Measurements from ENCODE around the gene RGS3.

The RGS3 gene

DNA sequence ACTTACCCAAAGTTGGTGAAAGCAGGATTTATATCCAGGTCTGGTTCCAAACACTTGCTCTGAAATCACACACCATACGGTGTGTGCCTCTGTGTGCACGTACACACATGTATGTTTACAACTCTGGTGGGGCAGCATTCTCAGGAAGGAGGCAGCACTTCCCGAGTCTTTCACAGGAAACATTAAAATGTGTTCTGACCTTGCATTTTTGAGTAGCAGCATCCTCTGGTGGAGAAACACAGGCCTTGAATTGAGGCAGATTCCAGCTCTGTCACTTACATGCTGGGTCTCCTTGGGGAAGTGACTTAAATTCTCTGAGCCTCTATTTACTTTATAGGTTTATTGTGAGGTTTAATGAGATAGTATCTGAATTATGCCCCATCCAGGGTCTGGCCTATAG lies 126.4 kb downstream of the RGS3 start:
- Histone ChIP-seq H3K9ac (ENCODE audit: low read length) (no peak overlapping the region), H3K9me3 (ENCODE audit: low read length) (no peaks in the 10 kb centered on the region), H3K27me3 (ENCODE audit: control insufficient read depth in 1 of 2, insufficient read depth in 2 of 2, low read length in 2 of 2) (no peaks in the 10 kb centered on the region), H3K4me1 (ENCODE audit: insufficient read depth, low read length) (peaks cover 21% of the 10 kb centered on the region), H3K27ac (ENCODE audit: low read depth, low read length) (no peak overlapping the region), H3K36me3 (ENCODE audit: insufficient read depth, low read length) (peaks cover 8% of the 10 kb centered on the region), H3K4me3 (ENCODE audit: low read depth in 1 of 2, low read length in 2 of 2) (no peak overlapping the region)

DNA sequence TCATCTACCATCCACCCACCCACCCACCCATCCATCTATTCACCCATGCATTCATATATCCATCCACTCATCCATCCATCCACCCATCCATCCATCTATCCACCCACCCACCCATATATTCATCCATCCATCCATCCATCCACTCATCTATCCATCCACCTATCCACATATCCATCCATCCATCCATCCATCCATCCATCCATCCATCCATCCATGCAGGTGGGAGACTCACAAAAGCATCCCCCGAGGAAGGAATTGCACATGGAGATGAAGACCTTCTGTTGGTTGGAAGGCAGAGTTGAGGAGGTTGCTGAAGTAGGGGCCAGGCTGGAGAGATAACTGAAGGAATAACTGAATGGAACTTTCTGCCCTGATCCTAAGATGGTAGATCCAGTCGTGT lies 126.9 kb downstream of the RGS3 start:
- Histone ChIP-seq H3K4me3 (ENCODE audit: low read depth in 1 of 2, low read length in 2 of 2) (no peak overlapping the region), H3K27me3 (ENCODE audit: control insufficient read depth in 1 of 2, insufficient read depth in 2 of 2, low read length in 2 of 2) (no peaks in the 10 kb centered on the region), H3K27ac (ENCODE audit: low read depth, low read length) (no peak overlapping the region), H3K4me1 (ENCODE audit: insufficient read depth, low read length) (peaks cover 24% of the 10 kb centered on the region), H3K9me3 (ENCODE audit: low read length) (no peaks in the 10 kb centered on the region), H3K36me3 (ENCODE audit: insufficient read depth, low read length) (peaks cover 4% of the 10 kb centered on the region), H3K9ac (ENCODE audit: low read length) (no peak overlapping the region)

DNA sequence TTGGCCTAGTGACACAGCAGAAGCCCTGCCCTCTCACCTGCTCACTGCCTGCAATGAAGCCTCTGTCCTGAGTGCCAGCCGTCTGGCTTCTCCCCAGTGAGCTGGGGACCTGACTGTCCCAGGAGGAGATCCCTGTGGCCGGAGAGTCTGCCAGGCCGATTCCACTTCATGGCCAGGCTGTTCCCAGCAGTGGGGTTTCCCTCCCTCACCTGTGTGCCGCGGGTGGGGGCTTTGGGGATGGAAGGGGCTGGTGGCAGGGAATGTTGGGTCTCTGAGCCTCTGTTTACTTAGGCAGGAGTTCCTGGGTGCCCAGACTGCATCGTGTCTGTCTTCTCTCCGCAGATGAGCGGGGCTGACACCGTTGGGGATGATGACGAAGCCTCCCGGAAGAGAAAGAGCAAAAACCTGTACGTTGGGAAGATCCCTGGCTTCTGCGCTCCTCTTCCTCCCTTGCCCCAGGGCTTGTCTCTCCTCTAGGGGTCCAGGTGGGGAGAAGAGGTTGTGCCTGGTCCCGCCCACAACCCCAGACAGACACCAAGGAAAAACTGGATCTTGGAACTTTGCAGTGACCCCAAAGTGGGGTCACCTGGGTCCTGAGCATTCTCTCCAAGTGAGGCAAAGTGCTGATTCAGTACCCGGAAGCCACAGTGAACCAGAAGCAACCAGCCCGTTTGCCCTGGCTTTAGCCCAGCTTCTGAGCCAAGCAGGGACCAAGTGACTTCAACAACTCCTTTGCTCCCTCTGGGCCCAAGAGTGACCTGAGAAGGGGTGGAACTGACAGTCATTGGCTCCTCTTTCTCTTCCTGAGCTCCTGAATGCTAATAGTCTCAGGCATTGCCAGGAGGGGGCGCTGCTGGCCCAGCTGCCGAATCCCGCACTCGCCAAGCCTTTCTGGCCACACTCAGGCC lies 127.7 kb downstream of the RGS3 start:
- Histone ChIP-seq H3K27me3 (ENCODE audit: control insufficient read depth in 1 of 2, insufficient read depth in 2 of 2, low read length in 2 of 2) (no peaks in the 10 kb centered on the region), H3K4me3 (ENCODE audit: low read depth in 1 of 2, low read length in 2 of 2) (no peak overlapping the region), H3K9me3 (ENCODE audit: low read length) (no peaks in the 10 kb centered on the region), H3K9ac (ENCODE audit: low read length) (no peak overlapping the region), H3K36me3 (ENCODE audit: insufficient read depth, low read length) (peaks cover 10% of the 10 kb centered on the region), H3K4me1 (ENCODE audit: insufficient read depth, low read length) (peaks cover 33% of the 10 kb centered on the region), H3K27ac (ENCODE audit: low read depth, low read length) (no peak overlapping the region)

DNA sequence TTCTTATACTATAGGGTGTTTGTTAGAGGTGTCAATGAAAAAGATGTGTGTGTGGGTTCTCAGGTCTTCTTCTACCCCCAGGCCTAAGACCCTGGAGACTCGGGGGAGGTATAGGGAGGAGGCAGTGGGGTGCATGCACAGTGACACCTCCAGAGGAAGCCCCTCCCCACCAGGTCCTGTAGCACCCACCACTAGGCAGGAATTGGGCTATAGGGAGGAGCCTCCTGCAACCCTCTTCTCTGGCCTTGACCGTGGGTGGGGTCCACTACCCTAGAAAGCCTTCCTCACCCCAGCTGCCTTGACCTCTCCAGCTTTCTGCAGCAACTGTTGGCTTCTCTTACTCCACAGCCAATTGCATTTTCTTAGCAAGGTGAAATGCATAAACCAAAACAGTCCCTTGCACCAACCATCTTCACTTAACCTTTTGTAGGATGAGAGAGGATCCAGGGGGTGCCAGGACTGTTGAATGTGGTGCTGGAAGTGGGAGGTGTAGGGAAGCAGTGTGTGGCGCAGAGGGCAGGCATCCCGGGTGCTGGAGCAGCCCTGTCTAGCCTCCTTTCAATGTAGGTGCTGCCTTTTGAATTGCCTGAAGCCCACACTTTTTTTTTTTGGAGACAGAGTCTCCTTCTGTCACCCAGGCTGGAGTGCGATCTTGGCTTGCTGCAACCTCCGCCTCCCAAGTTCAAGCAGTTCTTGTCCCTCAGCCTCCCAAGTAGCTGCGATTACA lies 128.5 kb downstream of the RGS3 start:
- no peaks in the 10 kb centered on the region for H3K27me3 ChIP-seq (ENCODE audit: control insufficient read depth in 1 of 2, insufficient read depth in 2 of 2, low read length in 2 of 2)
- H3K36me3 ChIP-seq (ENCODE audit: insufficient read depth, low read length), result peaks cover 18% of the 10 kb centered on the region
- H3K9ac ChIP-seq (ENCODE audit: low read length), result no peak overlapping the region
- H3K4me1 ChIP-seq (ENCODE audit: insufficient read depth, low read length), result peaks cover 40% of the 10 kb centered on the region
- no peaks in the 10 kb centered on the region for H3K9me3 ChIP-seq (ENCODE audit: low read length)
- no peak overlapping the region for H3K27ac ChIP-seq (ENCODE audit: low read depth, low read length)
- no peak overlapping the region for H3K4me3 ChIP-seq (ENCODE audit: low read depth in 1 of 2, low read length in 2 of 2)

DNA sequence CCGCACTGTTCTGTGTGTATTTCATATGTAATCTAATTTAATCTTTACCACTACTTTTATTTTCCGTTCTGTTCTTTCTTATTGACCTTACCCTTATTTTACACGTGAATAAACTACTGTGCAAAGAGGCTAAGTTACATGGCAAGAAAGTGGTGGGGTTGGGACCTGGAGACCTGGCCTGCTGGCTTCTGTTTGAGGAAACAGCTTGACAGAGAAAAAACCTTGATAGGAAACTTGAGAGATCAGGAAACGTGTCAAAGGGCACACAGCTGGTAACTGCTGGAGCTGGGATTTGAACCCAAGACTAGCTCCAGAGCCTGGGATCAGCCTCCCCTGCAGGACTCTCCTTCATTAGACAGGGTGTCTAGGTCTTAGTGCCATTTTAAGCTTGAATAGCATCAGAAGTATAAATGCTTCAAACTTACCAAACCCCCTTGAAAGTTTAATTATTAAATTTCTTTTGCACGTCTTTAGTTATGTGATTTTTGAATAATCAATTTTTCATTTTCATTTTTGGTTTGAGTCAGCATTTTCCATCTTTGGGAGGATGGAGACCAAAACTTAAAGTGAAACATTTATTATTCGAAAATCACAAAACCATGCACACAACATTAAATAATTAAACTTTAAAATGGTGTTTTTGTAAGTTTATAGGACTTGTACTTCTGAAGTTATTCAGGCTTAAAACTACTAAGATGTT lies 129.5 kb downstream of the RGS3 start:
- H3K27me3 ChIP-seq (ENCODE audit: control insufficient read depth in 1 of 2, insufficient read depth in 2 of 2, low read length in 2 of 2), result no peaks in the 10 kb centered on the region
- peaks cover 28% of the 10 kb centered on the region for H3K36me3 ChIP-seq (ENCODE audit: insufficient read depth, low read length)
- H3K4me1 ChIP-seq (ENCODE audit: insufficient read depth, low read length), result peaks cover 47% of the 10 kb centered on the region
- H3K9ac ChIP-seq (ENCODE audit: low read length), result peak overlapping the region; percentile 14
- no peaks in the 10 kb centered on the region for H3K9me3 ChIP-seq (ENCODE audit: low read length)
- peak overlapping the region in 1 of 2 donors; percentile 88 for H3K4me3 ChIP-seq (ENCODE audit: low read depth in 1 of 2, low read length in 2 of 2)
- peak overlapping the region; percentile 64 for H3K27ac ChIP-seq (ENCODE audit: low read depth, low read length)

DNA sequence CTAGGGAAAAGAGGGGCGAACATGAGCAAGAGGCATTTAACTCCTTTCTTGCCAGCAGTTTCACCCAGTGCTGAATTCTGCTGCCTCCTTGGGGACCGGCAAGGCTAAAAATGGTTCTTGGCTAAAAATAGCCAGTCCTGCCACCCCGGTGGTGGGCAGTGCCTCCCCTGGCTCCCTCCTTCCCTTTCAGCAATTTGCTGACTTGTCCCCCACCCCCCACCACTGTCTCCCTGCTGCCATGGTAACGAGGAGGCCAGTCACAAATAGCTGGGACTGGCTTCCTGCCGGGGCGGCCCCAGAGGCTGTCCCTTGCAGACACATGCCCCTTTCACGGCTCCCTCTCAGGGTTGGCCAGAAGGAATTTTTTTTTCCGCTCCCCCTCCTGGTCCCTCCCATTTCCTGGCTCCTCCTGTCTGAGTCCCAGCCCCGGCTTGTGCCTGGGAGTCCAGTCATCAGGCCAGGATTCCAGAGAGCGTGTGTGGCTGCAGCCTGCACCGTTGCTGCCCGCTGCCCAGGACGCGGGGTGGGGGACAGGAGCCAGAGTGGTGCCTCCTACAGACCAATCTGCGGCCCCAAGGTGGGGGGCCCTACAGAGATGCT lies 130.3 kb downstream of the RGS3 start:
- Histone ChIP-seq H3K4me3 (ENCODE audit: low read depth in 1 of 2, low read length in 2 of 2) (peak overlapping the region; percentile 70 to 88), H3K9ac (ENCODE audit: low read length) (peak overlapping the region; percentile 86), H3K36me3 (ENCODE audit: insufficient read depth, low read length) (peaks cover 31% of the 10 kb centered on the region), H3K27me3 (ENCODE audit: control insufficient read depth in 1 of 2, insufficient read depth in 2 of 2, low read length in 2 of 2) (no peaks in the 10 kb centered on the region), H3K4me1 (ENCODE audit: insufficient read depth, low read length) (peaks cover 43% of the 10 kb centered on the region), H3K27ac (ENCODE audit: low read depth, low read length) (peak overlapping the region; percentile 81), H3K9me3 (ENCODE audit: low read length) (no peaks in the 10 kb centered on the region)

DNA sequence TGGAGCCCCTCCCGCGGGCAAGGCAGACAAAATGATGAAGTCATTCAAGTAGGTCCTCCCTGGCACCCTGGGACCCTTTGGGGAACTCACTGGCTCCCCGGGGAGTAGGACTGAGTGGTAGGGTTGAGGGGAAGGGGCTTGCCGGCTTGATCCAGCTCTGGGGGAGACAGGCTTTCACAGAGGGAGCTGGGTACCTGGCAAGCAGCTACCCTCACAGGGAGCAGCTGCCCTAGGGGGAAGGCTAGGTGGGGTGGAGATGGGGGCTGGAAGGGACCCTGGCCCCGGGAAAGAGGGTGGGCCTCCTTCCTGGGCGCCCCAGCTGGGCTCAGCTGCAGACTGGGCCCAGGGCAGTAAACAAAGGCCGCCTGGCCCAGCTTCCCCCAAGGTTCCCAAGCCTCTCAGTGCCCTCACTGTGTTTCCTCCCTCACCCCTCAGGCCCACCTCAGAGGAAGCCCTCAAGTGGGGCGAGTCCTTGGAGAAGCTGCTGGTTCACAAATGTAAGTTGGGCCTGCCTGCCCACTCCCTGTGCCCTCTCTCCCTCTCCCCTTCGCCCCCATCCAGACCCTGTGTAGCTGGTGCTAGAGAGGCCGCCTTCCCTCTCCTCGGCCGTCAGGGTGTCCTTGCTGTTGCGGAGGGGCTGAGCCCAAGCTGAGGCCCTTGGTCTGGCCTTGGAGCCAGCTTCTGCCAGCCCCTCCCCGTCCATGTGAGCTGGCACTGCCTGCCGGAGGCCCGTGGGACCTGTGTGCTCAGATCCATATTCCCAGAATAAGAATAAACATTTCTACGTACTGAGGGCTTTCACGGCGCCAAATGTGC lies 131.2 kb downstream of the RGS3 start:
- H3K4me1 ChIP-seq (ENCODE audit: insufficient read depth, low read length), result peaks cover 43% of the 10 kb centered on the region

DNA sequence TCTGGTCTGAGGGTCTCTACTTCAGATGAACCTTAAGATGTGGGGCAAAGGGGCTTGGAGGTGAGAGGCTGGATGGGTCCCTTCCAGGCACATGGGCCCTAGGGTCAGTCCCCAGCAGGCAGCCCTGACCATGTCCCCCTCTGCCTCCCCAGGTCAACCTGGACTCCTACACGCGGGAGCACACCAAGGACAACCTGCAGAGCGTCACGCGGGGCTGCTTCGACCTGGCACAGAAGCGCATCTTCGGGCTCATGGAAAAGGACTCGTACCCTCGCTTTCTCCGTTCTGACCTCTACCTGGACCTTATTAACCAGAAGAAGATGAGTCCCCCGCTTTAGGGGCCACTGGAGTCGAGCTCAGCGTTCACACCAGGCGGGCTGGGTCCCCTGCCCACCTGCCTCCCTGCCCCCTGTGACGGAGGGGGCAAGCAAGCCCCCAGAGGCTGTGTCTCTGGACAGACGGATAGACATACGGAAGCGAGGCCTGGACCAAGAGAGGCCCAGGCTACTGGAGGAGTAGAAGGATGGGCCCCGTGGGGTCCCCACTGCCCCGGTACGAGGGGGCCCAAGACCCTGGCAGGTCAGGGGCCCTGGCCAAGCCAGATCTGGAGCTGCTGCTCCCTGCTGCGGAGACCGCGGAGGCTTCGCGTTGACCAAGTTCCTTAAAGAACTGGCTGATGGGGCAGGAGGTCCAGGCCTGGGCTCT lies 133.2 kb downstream of the RGS3 start:
- Histone ChIP-seq H3K9me3 (ENCODE audit: low read length) (no peaks in the 10 kb centered on the region), H3K9ac (ENCODE audit: low read length) (no peak overlapping the region), H3K27me3 (ENCODE audit: control insufficient read depth in 1 of 2, insufficient read depth in 2 of 2, low read length in 2 of 2) (no peaks in the 10 kb centered on the region), H3K36me3 (ENCODE audit: insufficient read depth, low read length) (peaks cover 31% of the 10 kb centered on the region), H3K4me1 (ENCODE audit: insufficient read depth, low read length) (peaks cover 44% of the 10 kb centered on the region), H3K27ac (ENCODE audit: low read depth, low read length) (no peak overlapping the region), H3K4me3 (ENCODE audit: low read depth in 1 of 2, low read length in 2 of 2) (no peak overlapping the region)

More for the DNA sequence above, 131.2 kb downstream of the RGS3 start:
- Histone ChIP-seq H3K9ac (ENCODE audit: low read length) (peak overlapping the region; percentile 86), H3K36me3 (ENCODE audit: insufficient read depth, low read length) (peaks cover 31% of the 10 kb centered on the region), H3K4me3 (ENCODE audit: low read depth in 1 of 2, low read length in 2 of 2) (peak overlapping the region; percentile 70 to 88), H3K27ac (ENCODE audit: low read depth, low read length) (peak overlapping the region; percentile 81), H3K27me3 (ENCODE audit: control insufficient read depth in 1 of 2, insufficient read depth in 2 of 2, low read length in 2 of 2) (no peaks in the 10 kb centered on the region), H3K9me3 (ENCODE audit: low read length) (no peaks in the 10 kb centered on the region)

DNA sequence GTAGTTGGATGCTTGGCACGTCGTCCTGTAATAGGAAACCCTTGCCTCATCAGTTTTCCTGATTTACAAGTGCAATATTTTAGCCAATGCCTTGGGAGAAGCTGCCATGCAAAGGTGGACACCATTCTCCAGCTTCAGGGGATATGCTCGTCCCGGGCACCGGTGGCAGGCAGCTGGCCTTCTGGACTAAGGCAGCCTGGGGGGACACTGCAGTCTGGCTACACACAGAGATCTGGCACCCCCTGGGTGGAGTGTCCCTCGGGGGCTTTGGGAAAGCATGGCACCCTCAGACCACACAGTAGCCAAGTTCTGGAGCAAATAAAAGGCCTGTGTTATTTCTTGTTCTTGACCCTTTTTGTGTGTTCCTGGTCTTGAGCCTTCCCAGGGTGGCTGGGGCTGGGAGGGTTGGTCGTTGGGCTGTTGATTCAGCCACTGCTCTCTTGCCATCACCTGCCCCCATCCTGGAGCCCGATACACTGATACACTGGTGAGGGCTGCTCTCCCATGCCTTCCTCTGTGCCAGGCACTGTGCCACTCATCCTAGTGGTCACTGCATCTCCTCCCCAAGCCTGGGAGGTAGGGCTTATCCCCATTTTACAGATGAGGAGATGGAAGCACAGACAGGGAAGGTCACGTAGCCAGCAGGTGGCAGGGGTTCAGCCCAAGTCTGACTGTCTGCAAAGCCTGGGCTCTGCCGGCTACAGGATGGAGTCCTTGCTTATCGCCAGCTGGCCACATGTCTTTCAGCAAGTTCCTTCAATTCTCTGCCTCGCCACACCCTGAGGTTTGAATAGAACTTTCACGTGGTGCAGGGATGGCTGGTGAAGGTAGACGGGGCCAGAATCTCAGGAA lies 134.1 kb downstream of the RGS3 start:
- Histone ChIP-seq H3K9ac (ENCODE audit: low read length) (no peak overlapping the region), H3K4me3 (ENCODE audit: low read depth in 1 of 2, low read length in 2 of 2) (no peak overlapping the region), H3K36me3 (ENCODE audit: insufficient read depth, low read length) (peaks cover 31% of the 10 kb centered on the region), H3K9me3 (ENCODE audit: low read length) (no peaks in the 10 kb centered on the region), H3K27me3 (ENCODE audit: control insufficient read depth in 1 of 2, insufficient read depth in 2 of 2, low read length in 2 of 2) (no peaks in the 10 kb centered on the region), H3K27ac (ENCODE audit: low read depth, low read length) (no peak overlapping the region), H3K4me1 (ENCODE audit: insufficient read depth, low read length) (peaks cover 48% of the 10 kb centered on the region)
